RKO (cell line): ENCODE results near the gene PTPRD.

Experiments used
- DNase-seq: peaks from one replicate; pipeline ENCODE4 v3.0.0-alpha.2; 2016; ENCODE audit warnings: low spot score

PTPRD gene

DNA sequence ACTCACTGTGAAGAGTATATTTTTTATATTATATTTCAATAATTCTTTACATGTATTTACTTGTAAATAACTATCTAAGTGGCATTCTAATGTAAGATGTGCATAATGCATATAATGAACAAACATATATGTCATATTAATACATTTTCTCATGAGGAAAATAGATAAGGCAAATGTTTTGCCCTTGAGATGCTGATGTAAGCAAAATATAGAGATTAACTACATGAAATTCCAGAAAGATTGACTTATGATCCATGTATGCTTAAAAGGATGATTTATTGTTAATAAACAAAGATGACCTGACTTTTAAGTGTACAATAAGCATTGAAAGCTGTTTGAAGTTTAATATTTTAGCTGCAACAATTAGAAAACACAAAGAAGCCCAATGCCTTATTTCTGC is 559.9 kb downstream of the PTPRD start:
- no peak for DNase-seq

DNA sequence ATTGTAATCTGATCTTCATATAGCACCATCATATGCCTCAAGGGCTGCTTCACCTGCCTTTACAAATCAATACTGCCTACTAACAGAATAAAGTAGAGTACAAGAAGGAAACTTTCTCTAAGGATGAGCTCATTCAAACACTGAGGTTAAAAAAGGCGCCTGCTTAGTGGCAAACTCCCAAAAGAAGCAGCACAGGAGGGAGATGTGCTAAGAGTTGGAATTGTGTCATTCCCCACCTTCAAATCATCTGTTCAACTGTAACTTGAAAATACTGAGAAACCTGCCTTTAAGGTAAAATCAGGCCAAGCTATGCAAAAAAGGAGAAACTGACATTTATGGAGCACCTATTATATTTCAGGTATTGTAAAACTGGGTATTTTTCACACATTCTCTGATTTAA is 560.6 kb downstream of the PTPRD start:
- no peak for DNase-seq

DNA sequence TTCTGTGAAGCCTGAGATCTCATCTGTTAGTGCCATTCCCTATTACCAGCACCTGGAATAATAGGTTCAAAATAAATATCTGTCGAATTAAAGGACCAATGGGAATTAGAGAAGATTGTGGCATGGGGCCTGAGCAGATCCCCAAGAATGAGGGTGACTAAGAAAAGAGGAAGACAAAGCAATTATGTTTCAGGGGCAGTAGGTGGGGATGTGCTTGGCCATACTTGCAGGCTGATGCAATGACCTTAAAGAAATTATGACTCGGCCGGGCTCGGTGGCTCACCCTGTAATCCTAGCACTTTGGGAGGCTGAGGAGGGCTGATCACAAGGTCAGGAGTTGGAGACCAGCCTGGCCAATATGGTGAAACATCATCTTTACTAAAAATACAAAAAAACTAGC is 562.8 kb downstream of the PTPRD start:
- DNase-seq: peak; percentile 74

DNA sequence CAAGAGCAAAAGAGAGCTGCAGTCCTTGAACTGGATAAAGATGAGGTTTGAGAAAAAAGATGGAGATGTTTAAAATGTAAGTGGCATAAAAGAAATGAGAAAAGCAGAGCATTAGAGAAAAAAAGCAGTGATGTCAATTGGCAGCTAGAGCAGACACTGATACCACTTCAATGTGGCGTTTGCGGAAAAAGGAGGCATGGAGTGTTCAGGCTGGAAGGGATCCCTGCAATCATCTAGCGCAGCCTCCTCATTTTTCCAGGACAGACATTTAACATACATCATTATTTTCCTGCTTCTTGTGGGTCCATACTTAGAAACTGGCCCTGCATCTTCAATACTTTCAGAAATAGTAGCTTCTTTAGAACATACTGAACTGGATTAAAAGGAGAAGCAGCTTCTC is 563.8 kb downstream of the PTPRD start:
- no peak for DNase-seq

DNA sequence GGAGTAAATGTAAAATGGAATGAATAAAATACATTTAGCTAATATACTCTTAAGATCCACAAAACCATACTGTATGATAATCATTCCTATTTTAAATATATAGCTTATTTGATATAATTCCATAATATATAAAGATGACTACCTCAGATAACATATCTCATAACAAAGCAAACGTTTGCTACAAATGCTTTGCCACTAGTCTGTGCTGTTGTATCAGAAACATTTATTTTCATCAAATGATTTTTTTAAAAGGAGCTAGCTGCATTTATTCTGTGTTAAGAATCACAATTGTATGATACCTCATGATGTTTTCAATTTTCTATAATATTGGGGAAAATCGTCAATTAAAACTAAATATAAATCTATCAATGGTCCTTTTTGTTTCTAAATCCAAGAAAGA is 567.2 kb downstream of the PTPRD start:
- DNase-seq: peak; percentile 53

DNA sequence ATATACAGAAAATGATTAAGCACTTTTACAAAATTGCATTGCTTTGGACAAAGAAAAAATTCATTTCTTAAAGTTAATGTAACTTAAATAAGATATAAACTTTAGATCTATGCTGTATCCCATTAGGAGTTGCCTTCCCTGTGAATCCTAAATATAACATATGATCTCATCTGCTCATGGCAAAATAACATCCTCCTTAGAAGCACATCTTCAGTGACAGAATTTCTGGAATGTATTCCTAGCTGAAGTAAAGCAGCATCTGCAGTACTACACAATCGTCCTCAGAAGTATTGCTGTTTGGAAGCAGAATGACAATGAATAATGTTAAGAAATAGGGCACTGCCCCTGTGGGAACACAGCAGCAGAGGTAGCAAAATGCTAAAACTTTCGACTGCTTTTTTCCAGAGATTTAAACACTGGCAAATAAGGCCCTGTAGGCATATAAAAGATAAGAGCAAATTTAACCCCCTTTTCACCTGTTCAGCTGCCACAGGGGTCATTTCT is 571.0 kb downstream of the PTPRD start:
- no peak for DNase-seq

DNA sequence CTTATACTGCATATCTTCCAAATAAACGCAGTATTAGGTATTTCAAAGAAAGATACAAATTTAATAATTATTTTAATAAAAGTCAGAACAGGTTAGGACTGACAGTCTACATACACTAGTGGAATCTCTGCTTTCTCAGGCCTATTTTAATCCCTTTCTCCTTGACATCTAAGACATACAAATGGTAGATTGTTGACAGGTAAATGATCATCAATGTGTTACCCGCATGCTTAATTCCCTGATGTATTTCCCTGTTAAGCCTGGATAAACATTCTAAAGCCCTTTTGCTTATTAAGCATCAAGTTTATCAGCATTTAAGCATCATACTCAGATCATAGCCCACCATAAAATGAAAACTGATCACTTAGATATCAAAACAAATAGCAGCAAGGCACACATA is 576.7 kb downstream of the PTPRD start:
- no peak for DNase-seq

DNA sequence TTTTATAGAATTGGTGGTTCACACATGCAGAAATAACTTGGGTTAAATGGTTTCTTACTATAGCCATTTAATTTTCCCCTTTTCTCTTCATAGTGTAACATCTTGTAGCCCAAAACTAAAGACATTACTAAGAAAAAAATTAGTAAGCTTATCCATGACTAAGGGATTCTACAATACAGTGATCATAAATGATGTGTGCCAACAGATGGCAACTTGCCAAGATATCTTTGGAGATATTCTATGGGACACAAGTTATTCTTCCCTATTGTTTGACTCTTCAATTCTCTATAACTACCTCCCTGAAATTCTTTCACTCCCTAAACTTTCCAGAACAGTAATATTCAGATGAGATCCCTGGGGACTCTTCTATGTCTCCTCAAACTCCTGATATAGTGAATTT is 580.6 kb downstream of the PTPRD start:
- DNase-seq: no peak

DNA sequence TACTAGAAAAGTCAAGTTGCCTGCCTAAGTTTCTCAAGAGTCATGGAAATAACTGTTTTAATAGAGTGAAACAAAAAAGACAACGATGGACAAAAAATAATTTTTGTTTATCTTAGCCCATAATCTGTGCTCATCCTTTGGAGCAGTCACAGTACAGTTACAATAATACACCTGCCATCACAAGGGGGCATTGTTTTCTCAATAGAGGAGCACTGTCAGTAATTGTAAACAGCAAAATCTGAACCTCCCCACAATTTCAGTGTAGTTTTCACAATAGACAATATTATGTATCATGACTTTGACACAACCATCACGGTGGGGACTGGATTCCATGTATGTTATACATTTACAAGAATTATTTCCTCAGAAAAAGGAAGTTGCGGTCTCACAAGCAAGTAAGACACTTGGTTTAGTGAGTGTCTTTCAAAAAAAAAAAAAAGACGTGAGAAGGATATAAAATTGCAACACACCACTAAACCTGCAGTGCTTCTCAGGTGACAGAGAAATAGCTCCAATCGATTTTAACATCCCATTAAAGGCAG is 586.3 kb downstream of the PTPRD start:
- no peak for DNase-seq

DNA sequence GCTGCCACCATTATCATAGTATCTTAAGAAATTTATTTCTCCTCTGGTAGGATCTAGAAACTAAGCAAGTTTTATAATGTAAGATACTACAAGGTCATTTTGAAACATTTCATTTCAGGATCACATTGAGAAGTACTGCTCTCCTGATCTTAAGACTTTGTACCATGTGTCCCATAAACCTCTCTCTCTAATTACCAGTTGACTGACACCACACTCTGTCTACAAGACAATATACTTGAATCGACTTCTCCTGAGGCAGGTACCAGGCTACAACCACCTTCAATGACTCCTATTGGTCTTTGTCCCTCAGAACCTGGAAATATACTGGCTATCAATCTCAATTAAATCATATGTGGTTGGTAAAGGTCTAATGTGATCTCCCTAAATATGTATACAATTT is 597.0 kb downstream of the PTPRD start:
- no peak for DNase-seq

DNA sequence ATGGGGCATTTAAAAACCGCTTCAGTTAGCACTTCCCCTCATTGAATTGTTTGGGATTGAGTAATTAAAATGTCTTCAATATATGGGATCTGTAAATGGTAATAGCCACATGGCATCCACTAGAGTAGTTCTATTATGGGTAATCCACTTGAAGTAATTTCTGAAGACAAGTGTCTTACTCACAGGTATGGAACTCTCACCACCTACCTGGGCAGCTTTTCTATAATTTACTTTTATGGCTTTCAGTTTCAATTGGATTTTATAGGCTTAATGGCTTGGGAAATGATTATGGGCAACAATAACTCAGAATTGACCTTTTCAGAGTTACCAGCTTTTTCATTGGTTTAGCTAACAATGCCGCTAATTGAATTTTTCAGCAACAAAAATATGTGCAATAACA is 597.9 kb downstream of the PTPRD start:
- no peak for DNase-seq

DNA sequence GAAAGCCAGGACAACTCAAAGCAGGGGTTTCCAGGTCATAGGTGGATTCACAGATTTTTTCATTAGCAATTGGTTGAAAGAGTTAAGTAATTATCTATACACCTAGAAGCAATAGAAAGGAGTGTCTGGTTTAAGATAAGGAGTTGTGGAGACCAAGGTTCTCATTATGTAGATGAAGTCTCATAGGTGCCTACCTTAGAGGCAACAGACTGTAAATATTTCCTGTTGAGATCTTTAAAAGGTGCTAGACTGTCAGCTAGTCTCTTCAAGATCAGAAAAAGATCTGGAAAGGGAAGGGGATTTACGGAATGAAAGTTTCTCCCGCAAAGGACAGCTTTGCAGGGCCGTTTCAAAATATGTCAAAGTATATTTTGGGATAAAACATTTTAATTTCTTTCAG is 603.4 kb downstream of the PTPRD start:
- no peak for DNase-seq

DNA sequence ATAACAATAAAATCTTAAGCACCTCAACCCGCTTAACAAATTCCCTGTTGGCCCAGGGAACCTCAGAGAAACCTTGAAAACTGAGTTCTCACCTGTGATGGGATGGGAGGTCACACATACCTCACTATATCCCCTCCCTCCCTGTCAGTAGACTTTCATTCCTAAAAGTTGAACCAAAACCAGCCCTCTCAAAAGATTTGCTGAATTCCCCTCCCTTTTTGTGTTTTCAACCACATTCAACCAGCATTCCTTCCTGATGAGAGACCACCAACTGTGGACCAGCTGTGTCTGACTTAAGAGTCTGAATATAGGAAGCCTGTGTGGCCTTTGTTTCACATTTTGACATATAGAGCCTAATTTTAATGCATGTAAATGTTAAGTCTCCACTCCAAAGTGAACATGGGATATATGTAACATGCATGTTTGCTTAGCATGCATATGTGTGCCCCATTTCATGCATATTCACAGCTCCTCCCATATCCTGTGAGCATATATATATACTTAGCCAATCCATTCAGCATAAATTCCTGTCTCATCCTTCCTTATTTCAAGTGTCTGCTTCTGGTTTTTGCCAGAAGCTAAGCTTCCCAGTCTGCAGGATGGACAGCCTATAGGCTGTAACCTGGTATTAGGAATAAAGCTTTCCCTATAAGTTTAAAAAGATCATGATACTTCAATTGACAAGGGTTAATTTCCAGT is 604.6 kb downstream of the PTPRD start:
- DNase-seq: no peak

DNA sequence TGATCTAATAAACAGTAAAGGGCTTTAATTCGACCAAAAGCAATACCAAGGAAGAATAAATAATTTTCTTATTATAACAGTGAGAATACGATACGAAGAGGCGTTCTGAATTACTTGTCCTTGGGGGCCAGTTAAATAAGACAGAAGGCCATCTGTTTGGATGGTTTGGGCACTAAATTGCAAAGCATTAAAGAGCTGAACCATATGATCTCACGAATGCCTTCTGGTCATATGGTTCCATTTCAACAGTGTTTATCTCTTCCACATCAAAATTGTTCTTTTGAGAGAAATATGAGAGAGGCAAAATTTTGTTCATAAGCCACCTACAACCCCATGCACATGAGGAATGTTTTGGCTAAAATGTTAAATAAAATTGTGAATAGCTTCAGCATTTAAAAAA is 605.4 kb downstream of the PTPRD start:
- DNase-seq: no peak

DNA sequence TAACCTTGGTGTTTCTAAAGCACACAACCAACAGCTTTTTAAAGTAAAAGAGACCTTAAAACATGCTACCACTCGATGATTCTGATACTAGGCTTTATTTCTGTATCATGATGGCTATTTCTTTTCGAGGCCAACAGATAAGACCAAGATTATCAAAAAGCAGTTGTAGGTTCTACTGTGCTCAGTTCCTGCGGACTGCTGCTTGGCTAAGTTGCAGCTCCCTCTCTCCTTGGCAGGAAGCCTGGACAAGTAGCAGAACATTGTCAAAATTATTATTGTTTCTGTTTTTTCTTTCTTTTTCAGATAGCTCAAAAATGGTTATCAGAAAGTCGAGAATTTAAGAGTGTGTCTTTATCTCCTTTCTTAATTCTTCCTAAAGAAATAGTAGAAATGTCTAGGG is 607.6 kb downstream of the PTPRD start:
- DNase-seq: no peak

DNA sequence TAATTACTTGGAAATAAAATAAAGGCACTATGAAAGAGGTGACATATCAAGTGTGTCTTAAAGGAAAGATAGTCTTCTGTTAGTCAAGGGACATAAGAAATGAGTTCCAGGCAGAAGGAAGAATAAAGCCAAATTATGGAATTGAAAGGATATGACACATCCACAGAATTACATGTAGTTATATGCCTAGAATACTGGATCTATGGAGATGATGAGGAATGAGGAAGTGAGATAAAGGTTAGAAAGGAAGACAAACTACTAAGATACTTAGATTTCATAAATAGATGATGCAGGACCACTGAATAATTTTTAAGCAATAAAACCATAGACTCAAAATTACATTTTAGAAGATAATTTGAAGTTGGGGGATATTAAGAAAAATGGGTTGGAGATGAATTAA is 609.8 kb downstream of the PTPRD start:
- DNase-seq: peak; percentile 5

DNA sequence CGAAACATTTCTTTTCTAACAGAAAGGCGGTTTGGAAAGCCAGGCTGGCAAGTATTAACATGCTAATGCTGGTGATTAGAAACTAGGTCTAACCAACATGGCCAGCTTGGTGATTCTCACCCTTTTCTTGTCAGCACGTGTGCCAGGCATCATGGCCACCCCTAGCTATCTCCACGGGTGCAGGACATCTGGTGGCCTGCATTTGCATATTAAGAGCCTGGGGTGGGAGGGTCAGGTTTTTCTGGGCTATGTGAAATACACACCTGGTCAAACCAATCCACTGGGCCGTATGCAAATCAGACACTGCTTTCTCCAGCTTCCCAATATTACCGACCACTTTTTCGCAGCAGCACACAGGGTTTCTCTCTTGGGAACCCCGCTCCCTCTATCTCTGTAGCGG is 612.1 kb downstream of the PTPRD start:
- DNase-seq: no peak

DNA sequence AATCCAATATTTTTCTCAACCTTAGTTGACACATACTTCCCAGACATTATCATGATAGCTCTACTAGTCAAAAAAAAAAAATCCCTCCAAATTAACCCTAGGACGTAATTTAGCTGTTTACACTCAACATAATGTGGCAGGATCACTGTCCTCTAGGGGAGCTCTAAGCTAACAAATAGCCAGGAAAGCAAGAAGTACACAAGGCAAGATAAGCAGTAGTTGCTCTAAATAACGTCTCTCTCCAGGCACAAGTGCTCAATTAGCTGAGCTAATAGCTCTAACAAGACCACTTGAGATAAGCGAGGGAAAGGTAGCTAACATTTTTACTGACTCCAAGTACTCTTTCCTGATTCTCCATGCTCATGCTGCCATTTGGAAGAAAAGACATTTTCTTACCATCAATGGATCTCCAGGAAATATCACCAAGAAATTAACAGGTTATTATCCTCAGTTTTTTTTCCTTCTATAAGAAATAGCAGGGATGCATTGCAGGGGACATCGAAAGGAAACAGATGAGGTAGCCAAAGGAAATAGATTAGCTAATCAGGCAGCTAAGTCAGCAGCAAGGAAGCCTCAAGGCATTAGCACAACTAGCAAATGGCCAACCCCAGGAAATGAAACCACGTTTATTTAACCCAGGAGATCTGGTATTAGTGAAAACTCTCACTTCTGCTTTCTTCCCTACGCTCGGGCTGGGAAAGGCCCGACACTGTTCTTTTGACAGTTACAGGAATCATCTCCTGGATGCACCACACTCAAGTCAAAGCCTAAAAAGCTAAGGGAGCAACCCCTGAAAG is 614.1 kb downstream of the PTPRD start:
- DNase-seq: peak; percentile 63

DNA sequence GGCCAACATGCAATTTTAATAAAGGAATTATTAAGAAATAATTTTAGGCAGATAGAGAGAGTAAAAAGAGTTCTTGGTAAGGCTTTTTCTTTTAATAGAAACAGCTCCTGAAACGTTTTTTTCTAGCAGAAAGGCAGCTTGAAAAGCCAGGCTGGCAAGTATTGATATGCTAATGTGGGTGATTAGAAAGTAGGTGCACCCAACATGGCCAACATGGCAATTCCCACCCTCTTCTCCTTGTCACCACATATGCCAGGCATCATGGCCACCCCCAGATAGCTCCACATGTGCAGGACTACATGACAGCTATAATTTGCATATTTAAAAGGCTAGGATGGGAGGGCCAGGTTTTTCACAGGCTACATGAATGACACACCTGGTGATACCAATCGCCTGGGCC is 615.2 kb downstream of the PTPRD start:
- no peak for DNase-seq

DNA sequence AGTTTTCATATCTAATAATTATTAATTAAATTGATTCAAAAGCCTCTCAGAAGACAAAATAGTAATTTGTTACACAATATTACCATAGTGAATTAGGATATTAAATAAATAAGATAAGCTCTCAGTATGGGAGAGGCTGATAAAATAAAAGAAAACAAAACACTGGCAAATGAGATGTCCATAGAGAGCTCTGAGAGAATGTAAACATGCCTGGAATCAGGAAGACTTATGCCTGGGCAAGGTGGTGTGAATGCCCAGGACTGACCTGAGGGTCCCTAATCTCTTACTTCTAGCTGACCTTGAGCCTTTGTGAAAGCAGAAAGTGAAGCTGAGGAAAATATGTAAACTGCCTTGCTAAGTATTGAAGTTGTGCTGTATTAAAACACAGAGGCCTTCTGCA is 616.5 kb downstream of the PTPRD start:
- no peak for DNase-seq

DNA sequence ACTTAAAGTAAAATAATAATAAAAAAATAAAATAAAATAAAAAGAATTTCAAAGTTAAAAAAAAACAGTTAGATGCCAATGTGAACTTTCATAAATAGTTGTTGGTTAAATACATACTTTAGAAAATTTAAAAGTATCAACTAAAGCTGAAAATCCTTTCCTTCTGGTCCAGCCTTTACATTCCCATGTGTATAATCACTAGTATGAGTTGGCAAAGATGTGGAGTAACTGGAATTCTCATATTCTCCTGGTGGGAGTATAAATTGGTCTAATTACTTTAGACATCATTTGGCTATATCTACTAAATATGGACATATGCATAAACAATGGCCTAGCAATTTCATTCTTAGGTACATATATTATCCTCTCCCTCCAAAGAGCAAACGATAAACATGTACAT is 619.9 kb downstream of the PTPRD start:
- DNase-seq: no peak

DNA sequence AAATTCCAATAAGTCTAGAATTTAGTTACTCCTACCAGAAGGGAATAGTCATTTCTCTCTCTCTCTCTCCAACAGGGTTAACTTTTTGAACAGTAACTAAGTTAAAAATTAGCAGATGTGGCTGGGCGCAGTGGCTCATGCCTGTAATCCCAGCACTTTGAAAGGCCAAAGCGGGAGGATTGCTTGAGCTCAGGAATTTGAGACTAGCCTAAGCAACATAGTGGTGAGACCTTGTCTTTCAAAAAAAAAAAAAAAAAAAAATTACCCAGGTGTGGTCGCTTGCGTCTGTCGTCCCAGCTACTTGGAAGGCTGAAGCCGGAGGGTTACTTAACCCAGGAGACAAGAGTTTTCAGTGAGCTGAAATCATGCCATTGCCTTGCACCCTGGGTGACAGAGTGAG is 639.7 kb downstream of the PTPRD start:
- no peak for DNase-seq

DNA sequence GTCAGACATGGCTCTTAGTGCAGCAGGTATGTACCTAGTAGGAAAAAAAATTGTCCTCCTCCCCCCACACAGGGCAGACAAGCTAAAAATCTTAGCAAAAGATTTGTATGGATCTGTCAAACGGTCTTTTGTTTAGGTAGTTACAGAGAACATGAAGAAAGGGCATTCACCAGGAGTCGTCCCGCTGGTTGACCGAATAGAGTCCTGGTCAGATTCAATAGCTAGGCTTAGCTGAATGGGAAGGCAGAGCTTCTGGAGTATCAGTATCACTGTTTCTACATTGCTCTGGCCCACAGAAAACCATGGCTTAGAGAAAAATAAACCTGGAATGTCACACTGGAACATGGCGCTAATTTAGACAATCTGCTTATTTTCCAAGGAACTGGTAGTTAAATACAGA is 642.3 kb downstream of the PTPRD start:
- no peak for DNase-seq
